Stimulated activated naive B cell treated with anti-CD40 and anti-IgM and Interleukin-4, amounts not matched to agents 10 μg/mL and 1 μg/mL and 100 μg/mL, for 72 hours (primary cell): ENCODE data around the gene PTPRN2.
"Not testable (repeated sequence)": the region's sequence is repeated elsewhere in the genome, so short reads cannot be mapped to it uniquely, and the experiment has no call there.

ENCODE experiments used
- ATAC-seq, 2 donors: fragments of 150-1000 bp; cut with Tn5 transposase; replicated peaks; 2 replicates each; pipeline ENCODE4 v1.10.0; 2021; ENCODE audit warnings: moderate library complexity in 1 of 2
- DNase-seq: peaks from one replicate; pipeline ENCODE4 v3.0.0; 2021
- H3K27ac Mint-ChIP-seq: one replicate; pipeline ENCODE4 v1.8.0; 2022; ENCODE audit warnings: mild to moderate bottlenecking, mixed read lengths
- H3K27me3 Mint-ChIP-seq, 2 donors: one replicate each; pipeline ENCODE4 v1.8.0; 2022; ENCODE audit warnings: mixed read lengths in 2 of 2
- H3K36me3 Mint-ChIP-seq, 2 donors: one replicate each; pipeline ENCODE4 v1.8.0; 2022; ENCODE audit warnings: mixed read lengths in 2 of 2, mild to moderate bottlenecking in 1 of 2
- H3K4me1 Mint-ChIP-seq, 2 donors: one replicate each; pipeline ENCODE4 v1.8.0; 2022; ENCODE audit warnings: mixed read lengths in 2 of 2, mild to moderate bottlenecking in 1 of 2
- H3K4me3 Mint-ChIP-seq, 2 donors: one replicate each; pipeline ENCODE4 v1.8.0; 2022; ENCODE audit warnings: mild to moderate bottlenecking in 2 of 2, mixed read lengths in 2 of 2, moderate library complexity in 1 of 2
- H3K9me3 Mint-ChIP-seq, 2 donors: one replicate each; pipeline ENCODE4 v1.8.0; 2022; ENCODE audit warnings: mixed read lengths in 2 of 2, mild to moderate bottlenecking in 1 of 2

PTPRN2 gene

GRCh38 chr7:158262284-158263109 lies 325.1 kb downstream of the PTPRN2 start:
- Mint-ChIP-seq H3K27ac (no peak overlapping the region), H3K4me3 (no peak overlapping the region), H3K27me3 (no peaks in the 10 kb centered on the region), H3K9me3 (peaks cover 1 to 3% of the 10 kb centered on the region in 2 donors), H3K4me1 (no peaks in the 10 kb centered on the region), H3K36me3 (no peaks in the 10 kb centered on the region)
- DNase-seq (no peak), ATAC-seq (no peak)

DNA sequence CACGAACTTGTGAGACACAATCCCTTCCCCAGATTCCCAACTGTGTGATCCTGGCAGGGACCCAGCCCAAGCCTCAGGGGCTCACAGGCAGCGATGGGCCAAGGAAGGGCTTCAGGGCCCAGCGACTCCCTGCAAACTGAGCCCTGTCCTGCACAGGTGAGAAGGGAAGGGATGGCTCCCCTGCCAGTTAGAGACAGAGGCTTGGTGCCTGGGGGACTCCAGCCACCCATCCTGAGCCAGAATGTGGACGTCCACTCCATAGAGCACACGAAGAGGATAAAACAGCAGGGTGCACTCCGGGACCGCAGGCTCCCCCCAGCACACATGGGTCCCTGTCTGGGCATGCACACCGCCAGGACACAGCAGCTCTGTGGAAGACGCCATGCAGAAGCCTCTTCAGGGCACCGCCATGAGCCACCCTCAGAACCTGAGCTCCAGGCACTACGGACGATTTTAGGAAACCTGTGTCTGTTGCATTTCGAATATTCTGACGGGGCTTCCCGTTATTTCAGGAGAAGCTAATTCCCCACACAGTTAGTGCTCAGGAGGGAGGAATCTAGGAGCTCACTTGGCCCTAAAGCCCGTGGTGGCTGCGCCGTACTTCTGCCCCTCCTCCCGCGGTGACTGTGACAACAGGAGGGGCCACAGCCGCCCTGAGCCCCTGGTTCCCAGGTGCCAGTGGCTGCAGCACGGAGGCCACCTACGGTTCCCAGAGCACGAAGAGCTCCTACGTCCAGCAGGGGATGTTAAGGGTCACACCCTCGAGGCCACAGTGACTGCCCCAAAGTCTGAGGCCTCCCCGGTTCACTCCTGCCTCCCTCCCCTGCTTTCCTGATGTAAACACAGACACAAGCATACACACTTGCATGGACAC lies 326.0 kb downstream of the PTPRN2 start:
- peaks cover 1 to 3% of the 10 kb centered on the region in 2 donors for H3K9me3 Mint-ChIP-seq
- H3K27me3 Mint-ChIP-seq = no peaks in the 10 kb centered on the region
- ATAC-seq (no peak), DNase-seq (no peak)
- H3K27ac Mint-ChIP-seq = no peak overlapping the region
- no peaks in the 10 kb centered on the region for H3K36me3 Mint-ChIP-seq
- no peaks in the 10 kb centered on the region for H3K4me1 Mint-ChIP-seq
- H3K4me3 Mint-ChIP-seq = no peak overlapping the region

DNA sequence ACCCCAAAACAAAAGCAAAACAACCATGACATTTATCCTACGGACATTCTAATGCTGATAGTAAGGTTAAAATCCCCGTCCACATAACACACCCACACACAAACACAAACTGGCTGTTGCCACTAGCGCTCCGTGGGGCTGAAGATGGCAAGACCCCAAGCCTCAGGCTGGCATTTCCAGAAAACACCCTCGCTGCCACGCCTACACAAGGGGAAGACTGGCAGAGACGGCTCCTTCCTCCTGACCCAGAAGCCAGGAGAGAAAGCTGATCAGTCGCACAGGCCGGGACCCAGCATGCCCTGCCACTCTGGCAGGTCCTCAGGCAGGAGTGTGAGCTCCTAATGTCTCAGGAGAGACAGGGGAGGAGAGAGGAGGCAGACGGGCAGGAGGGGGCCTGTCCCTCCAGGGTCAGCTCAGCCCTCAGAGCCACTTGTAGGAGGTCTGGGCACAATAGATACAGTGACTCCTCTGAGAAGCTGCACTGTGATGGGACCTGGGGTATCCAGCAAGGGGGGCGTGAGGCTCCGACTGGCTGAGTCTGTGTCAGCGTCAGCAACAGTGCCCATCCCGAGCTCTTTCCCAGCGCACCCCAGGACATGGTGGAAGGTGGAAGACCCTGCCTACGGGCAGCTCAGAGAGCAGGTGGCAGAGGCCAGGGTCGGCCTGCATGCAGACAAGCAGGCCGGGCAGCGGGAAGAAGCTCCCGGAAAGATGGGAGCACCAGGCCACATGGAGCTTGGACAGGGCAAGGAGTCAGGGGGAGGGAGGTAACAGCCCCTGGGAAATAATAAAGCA lies 326.9 kb downstream of the PTPRN2 start:
- H3K4me3 Mint-ChIP-seq = no peak overlapping the region
- H3K36me3 Mint-ChIP-seq = no peaks in the 10 kb centered on the region
- H3K27me3 Mint-ChIP-seq = no peaks in the 10 kb centered on the region
- DNase-seq = no peak
- no peak for ATAC-seq
- no peak overlapping the region for H3K27ac Mint-ChIP-seq
- no peaks in the 10 kb centered on the region for H3K4me1 Mint-ChIP-seq
- H3K9me3 Mint-ChIP-seq = peaks cover 1 to 3% of the 10 kb centered on the region in 2 donors

DNA sequence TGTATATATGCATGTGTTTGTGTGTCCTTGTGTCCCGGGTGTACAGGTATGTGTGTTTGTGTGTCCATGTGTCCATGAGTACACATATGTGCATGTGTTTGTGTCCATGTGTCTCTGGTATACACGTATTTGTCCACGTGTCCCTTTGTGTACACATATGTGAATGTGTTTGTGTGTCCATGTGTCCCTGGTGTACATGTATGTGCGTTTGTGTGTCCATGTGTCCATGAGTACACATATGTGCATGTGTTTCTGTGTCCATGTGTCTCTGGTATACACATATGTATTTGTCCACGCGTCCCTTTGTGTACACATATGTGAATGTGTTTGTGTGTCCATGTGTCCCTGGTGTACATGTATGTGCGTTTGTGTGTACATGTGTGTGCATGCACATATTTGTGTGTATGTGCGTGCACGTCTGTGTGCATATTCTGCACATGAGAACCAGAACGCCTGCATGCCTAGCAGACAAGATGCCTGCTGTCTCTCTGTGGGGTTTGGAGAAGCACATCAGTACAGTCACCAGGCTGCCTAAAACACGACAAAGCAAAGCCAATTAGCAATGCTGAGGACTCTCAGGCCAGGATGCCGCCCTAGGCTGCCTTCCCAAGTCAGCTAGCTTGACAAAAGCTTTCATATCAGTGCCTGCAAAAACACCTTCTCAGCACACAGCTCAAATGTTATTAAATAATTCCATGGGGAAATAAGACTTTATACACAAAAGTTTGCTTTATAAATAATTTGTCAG lies 327.8 kb downstream of the PTPRN2 start:
- DNase-seq = no peak
- peaks cover 3 to 4% of the 10 kb centered on the region in 2 donors for H3K9me3 Mint-ChIP-seq
- no peak overlapping the region for H3K27ac Mint-ChIP-seq
- H3K36me3 Mint-ChIP-seq = no peaks in the 10 kb centered on the region
- H3K4me3 Mint-ChIP-seq = no peak overlapping the region
- H3K4me1 Mint-ChIP-seq = no peaks in the 10 kb centered on the region
- no peak for ATAC-seq
- H3K27me3 Mint-ChIP-seq = no peaks in the 10 kb centered on the region

- no peak for ATAC-seq
- no peaks in the 10 kb centered on the region for H3K36me3 Mint-ChIP-seq
- no peaks in the 10 kb centered on the region for H3K27me3 Mint-ChIP-seq
- H3K9me3 Mint-ChIP-seq = peaks cover 3 to 4% of the 10 kb centered on the region in 2 donors
- DNase-seq = no peak
- H3K4me3 Mint-ChIP-seq = no peak overlapping the region
- H3K27ac Mint-ChIP-seq = no peak overlapping the region
- no peaks in the 10 kb centered on the region for H3K4me1 Mint-ChIP-seq
Measured at GRCh38 chr7:158259141-158259540, 328.5 kb downstream of the PTPRN2 start.

DNA sequence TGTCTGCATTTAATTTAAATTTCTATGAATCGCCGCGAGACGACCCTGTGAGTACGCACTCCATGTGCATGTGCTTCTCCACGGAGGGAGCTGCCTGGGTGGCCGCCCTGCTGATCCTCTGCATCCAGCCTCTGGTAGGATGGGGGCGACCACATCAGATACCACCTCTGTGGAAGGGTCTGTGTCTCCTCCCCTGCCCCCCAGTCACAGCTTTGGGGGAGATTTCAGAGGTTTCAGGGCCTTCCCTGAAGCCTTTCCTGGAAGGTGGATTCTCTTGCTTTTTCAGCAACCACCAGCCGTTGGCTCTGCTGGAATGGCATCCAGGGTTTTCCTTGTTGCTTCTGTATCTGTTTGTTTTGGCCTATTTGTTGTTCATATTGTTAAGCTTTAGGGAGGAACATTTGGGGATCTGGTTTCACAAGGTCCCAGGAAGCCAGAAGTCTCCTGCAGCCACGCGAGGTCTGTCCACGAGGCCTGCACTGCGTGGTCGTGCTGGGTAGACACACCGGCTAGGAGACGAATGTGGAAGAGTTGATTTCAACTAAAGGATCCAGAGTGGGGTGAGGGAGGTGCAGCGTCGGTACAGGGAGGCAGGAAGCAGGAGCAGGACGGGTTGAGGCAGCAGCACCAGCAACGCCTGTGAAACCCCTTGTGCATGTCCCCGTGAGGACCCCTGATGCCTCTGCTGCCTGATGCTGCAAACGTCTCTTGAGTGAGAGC lies 329.1 kb downstream of the PTPRN2 start:
- H3K27ac Mint-ChIP-seq = no peak overlapping the region
- H3K4me1 Mint-ChIP-seq = no peaks in the 10 kb centered on the region
- ATAC-seq (no peak), DNase-seq (no peak)
- H3K27me3 Mint-ChIP-seq = no peaks in the 10 kb centered on the region
- H3K9me3 Mint-ChIP-seq = peaks cover 3 to 4% of the 10 kb centered on the region in 2 donors
- no peaks in the 10 kb centered on the region for H3K36me3 Mint-ChIP-seq
- no peak overlapping the region for H3K4me3 Mint-ChIP-seq

GRCh38 chr7:158257516-158258410 lies 329.9 kb downstream of the PTPRN2 start:
- DNase-seq = no peak
- no peak overlapping the region for H3K27ac Mint-ChIP-seq
- H3K9me3 Mint-ChIP-seq = peaks cover 3 to 4% of the 10 kb centered on the region in 2 donors
- no peaks in the 10 kb centered on the region for H3K4me1 Mint-ChIP-seq
- H3K4me3 Mint-ChIP-seq = no peak overlapping the region
- ATAC-seq = no peak
- H3K27me3 Mint-ChIP-seq = no peaks in the 10 kb centered on the region
- H3K36me3 Mint-ChIP-seq = no peaks in the 10 kb centered on the region

- no peaks in the 10 kb centered on the region for H3K27me3 Mint-ChIP-seq
- no peak overlapping the region for H3K4me3 Mint-ChIP-seq
- DNase-seq = no peak
- peaks cover 3 to 4% of the 10 kb centered on the region in 2 donors for H3K9me3 Mint-ChIP-seq
- no peak for ATAC-seq
- no peaks in the 10 kb centered on the region for H3K4me1 Mint-ChIP-seq
- H3K36me3 Mint-ChIP-seq = no peaks in the 10 kb centered on the region
- no peak overlapping the region for H3K27ac Mint-ChIP-seq
Measured at GRCh38 chr7:158257001-158257400, 330.6 kb downstream of the PTPRN2 start.

DNA sequence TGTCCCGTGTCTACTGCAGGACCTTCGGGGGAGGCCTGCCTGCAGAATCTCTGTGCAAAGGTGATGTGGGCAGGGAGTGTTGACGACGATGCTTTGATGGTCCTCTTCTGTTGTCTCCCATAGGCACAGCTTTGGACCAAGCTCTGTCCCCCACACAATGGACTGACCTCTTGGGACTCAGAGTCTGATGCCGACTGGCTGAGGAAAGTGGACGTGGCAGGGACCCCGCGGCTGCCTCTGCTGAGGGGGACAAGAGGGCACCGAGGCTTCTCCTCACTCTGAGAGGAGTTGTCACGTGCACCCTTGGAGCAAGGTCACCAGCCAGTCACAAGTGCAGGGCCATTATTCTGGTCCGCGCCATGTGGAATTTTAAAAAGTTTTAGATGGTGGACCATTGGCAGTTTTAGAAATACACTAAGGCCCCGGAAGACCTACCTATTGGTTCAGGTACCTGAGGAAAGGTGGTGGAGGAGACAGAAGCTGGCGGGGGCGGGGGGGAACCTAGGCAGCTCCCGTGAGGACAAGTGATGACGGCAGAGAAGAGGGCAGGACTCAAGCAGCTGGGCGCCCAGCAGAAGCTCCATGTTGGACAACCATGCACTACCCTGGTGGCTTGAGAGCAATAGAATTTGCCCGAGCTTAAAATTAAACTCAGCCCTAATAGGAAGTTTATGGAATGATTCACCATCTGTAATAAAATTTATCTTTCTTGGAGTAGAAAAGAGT lies 331.4 kb downstream of the PTPRN2 start:
- Mint-ChIP-seq H3K9me3 (peaks cover 3 to 4% of the 10 kb centered on the region in 2 donors), H3K4me1 (no peaks in the 10 kb centered on the region), H3K27me3 (no peaks in the 10 kb centered on the region), H3K4me3 (no peak overlapping the region), H3K36me3 (no peaks in the 10 kb centered on the region), H3K27ac (no peak overlapping the region)
- DNase-seq (no peak), ATAC-seq (no peak)

DNA sequence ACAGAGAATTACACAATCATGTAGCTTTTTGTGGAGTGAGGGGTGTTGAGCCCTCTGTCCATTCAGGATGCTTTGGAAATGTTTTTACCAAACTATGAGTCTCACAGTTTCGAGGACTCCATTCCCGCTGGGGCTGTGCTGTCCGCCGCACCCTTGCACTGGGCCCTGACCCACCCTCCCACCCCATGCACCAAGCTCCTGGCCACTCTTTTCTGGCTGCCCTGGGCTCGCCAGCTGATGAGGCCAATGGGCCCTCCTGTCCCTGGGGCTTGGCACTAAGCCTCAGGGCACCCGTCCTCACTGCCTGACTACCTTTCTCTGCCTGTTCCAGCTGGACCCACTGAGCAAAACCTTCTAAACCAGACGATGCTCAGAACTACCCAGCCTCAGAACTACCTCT lies 332.1 kb downstream of the PTPRN2 start:
- Mint-ChIP-seq H3K27ac (no peak overlapping the region), H3K4me3 (no peak overlapping the region), H3K9me3 (peaks cover 3 to 4% of the 10 kb centered on the region in 2 donors), H3K27me3 (no peaks in the 10 kb centered on the region), H3K36me3 (no peaks in the 10 kb centered on the region), H3K4me1 (no peaks in the 10 kb centered on the region)
- ATAC-seq (no peak), DNase-seq (no peak)

GRCh38 chr7:158255156-158255555 lies 332.5 kb downstream of the PTPRN2 start:
- no peaks in the 10 kb centered on the region for H3K36me3 Mint-ChIP-seq
- ATAC-seq (no peak), DNase-seq (no peak)
- H3K27me3 Mint-ChIP-seq = no peaks in the 10 kb centered on the region
- no peak overlapping the region for H3K27ac Mint-ChIP-seq
- peaks cover 3 to 4% of the 10 kb centered on the region in 2 donors for H3K9me3 Mint-ChIP-seq
- no peaks in the 10 kb centered on the region for H3K4me1 Mint-ChIP-seq
- no peak overlapping the region for H3K4me3 Mint-ChIP-seq

- not testable (repeated sequence) for H3K27me3 Mint-ChIP-seq, H3K9me3 Mint-ChIP-seq, ATAC-seq, H3K27ac Mint-ChIP-seq, H3K36me3 Mint-ChIP-seq, H3K4me3 Mint-ChIP-seq, H3K4me1 Mint-ChIP-seq, DNase-seq
Measured at GRCh38 chr7:158253670-158254045, 334.0 kb downstream of the PTPRN2 start.
